ENCODE measurements around the gene NEK2.

Gene NEK2

DNA sequence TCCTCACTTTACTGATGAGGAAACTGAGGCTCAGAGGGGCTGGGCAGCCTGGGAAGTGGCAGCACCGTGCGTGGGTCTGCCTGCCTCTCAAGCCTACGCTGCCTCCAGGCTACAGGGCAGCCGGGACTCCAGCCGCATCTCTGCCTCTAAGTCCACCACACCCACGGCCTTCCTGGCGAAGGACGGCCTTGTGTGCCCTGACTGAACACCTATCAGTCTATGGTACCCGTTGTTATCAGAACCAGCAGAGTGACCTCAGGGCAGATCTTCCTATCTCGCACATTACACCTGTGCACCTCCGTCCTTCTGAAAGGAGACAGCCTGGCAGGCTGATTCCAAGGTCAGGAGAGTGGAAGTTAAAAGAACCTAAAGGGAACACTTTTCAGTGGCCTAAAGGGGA lies 60.8 kb downstream of the NEK2 start:
- H3K36me3 ChIP-seq (ENCODE audit: control insufficient read depth in 4 of 4, insufficient read depth in 4 of 4, low read length in 3 of 4) = no peaks in the 10 kb centered on the region
- WGBS (ENCODE audit: insufficient coverage) = 90% methylated on average over 11 of the region's 11 CpGs
- H3K4me3 ChIP-seq (ENCODE audit: control insufficient read depth in 1 of 7, extremely low read depth in 1 of 7, insufficient read depth in 4 of 7, low read depth in 2 of 7, low read length in 6 of 7) = no peak overlapping the region
- H3K4me1 ChIP-seq (ENCODE audit: control extremely low read depth in 1 of 4, control insufficient read depth in 4 of 4, insufficient read depth in 4 of 4, low read length in 3 of 4) = peaks cover 0 to 53% (median 23%) of the 10 kb centered on the region in 4 experiments
- H3K27ac ChIP-seq (ENCODE audit: insufficient read depth in 1 of 2, low read depth in 1 of 2, low read length in 2 of 2, poor library complexity in 1 of 2, severe bottlenecking in 2 of 2) = no peak overlapping the region
- ChIA-PET CTCF (interaction anchor here (0.8 to 2.2 kb wide), 3 partner anchors 9 to 34 kb away, joined by 4 to 6 read pairs (median 4); no protein-coding TSS in a partner anchor), POLR2A (no interaction called here)
- H3K9me3 ChIP-seq (ENCODE audit: control extremely low read depth in 1 of 5, control insufficient read depth in 4 of 5, insufficient read depth in 2 of 5, low read depth in 1 of 5, low read length in 4 of 5) = no peaks in the 10 kb centered on the region
- DNase-seq = no peak
- H3K27me3 ChIP-seq (replicated peaks in 2 of 5; ENCODE audit: control insufficient read depth in 4 of 5, insufficient read depth in 5 of 5, low read length in 4 of 5) = peaks cover 0 to 8% (median 0%) of the 10 kb centered on the region in 5 experiments

DNA sequence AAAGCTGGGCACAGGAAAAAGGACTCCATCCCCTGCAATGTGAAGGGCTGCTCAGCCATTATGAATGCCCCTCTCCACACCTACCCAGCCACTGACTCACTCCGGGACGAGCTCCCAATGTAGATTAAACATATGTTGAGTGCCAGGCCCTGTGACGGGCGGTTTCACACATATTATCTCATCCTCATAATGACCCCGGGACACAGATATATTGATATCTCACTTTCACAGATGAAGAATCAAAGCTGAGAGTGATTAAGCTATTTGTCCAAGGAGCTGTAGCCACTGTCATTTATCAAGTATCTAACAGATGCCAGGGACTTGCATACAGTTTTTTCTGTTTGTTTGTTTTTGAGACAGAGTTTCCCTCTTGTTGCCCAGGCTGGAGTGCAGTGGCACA lies 61.5 kb downstream of the NEK2 start:
- no peaks in the 10 kb centered on the region for H3K36me3 ChIP-seq (ENCODE audit: control insufficient read depth in 4 of 4, insufficient read depth in 4 of 4, low read length in 3 of 4)
- no peak overlapping the region for H3K4me3 ChIP-seq (ENCODE audit: control insufficient read depth in 1 of 7, extremely low read depth in 1 of 7, insufficient read depth in 4 of 7, low read depth in 2 of 7, low read length in 6 of 7)
- H3K27me3 ChIP-seq (replicated peaks in 2 of 5; ENCODE audit: control insufficient read depth in 4 of 5, insufficient read depth in 5 of 5, low read length in 4 of 5) = peaks cover 0 to 4% (median 0%) of the 10 kb centered on the region in 5 experiments
- H3K4me1 ChIP-seq (ENCODE audit: control extremely low read depth in 1 of 4, control insufficient read depth in 4 of 4, insufficient read depth in 4 of 4, low read length in 3 of 4) = peaks cover 0 to 48% (median 23%) of the 10 kb centered on the region in 4 experiments
- no peak overlapping the region for H3K27ac ChIP-seq (ENCODE audit: insufficient read depth in 1 of 2, low read depth in 1 of 2, low read length in 2 of 2, poor library complexity in 1 of 2, severe bottlenecking in 2 of 2)
- peak in 2 of 3 donors; percentile 31 to 52 for DNase-seq
- ChIA-PET POLR2A (no interaction called here), CTCF (interaction anchor here (0.8 to 2.2 kb wide), 2 partner anchors 11 to 35 kb away, joined by 4 to 6 read pairs; no protein-coding TSS in a partner anchor)
- no CpG with 5 or more reads among the region's 5 CpGs for WGBS (ENCODE audit: insufficient coverage)
- H3K9me3 ChIP-seq (ENCODE audit: control extremely low read depth in 1 of 5, control insufficient read depth in 4 of 5, insufficient read depth in 2 of 5, low read depth in 1 of 5, low read length in 4 of 5) = no peaks in the 10 kb centered on the region

DNA sequence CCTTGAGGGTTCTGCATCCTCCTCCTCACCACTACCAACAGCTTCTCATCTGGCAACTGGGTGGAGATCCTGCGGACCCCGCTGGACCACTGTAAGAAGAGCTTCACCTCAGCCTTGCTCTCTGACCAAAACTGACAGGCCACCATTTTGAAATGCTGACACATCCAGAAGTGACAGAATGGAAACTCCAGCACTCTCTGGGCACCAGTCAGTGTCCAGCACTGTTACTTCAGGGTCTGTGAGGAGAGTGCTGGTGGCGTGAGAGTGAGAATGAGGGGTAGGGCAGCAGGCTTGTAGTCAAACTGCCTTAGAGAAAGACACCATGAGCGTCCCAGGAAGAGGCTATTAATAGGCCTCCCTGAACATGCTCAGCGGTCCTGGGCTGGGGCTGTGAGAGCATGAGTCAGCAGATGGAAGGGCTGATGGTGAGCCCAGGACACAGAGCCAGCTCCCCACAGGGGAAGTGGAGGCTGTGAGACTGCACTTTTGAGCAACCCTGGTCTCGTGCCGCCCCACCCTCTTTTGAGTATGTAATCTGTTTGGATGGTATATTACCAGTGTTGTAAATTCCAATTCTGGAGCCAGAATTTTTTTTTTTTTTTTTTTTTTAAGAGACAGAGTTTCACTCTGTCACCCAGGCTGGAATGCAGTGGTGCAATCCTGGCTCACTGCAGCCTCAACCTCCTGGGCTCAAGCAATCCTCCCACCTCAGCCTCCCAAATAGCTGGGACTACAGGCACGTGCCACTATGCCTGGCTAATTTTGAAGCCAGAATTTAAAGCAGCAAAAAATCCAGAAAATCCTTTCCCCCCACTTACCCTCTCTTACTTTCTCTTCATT lies 62.1 kb downstream of the NEK2 start:
- ChIA-PET POLR2A (no interaction called here), CTCF (interaction anchor here (0.6 to 2.2 kb wide), 7 partner anchors 9 to 55 kb away, joined by 3 to 6 read pairs (median 4); partner anchors contain the start of gene SLC30A1)
- peak; percentile 83 to 95 (median 95) for DNase-seq
- Histone ChIP-seq H3K9me3 (ENCODE audit: control extremely low read depth in 1 of 5, control insufficient read depth in 4 of 5, insufficient read depth in 2 of 5, low read depth in 1 of 5, low read length in 4 of 5) (no peaks in the 10 kb centered on the region), H3K36me3 (ENCODE audit: control insufficient read depth in 4 of 4, insufficient read depth in 4 of 4, low read length in 3 of 4) (no peaks in the 10 kb centered on the region), H3K4me3 (ENCODE audit: control insufficient read depth in 1 of 7, extremely low read depth in 1 of 7, insufficient read depth in 4 of 7, low read depth in 2 of 7, low read length in 6 of 7) (no peak overlapping the region), H3K27me3 (replicated peaks in 2 of 5; ENCODE audit: control insufficient read depth in 4 of 5, insufficient read depth in 5 of 5, low read length in 4 of 5) (peaks cover 0 to 4% (median 0%) of the 10 kb centered on the region in 5 experiments), H3K27ac (ENCODE audit: insufficient read depth in 1 of 2, low read depth in 1 of 2, low read length in 2 of 2, poor library complexity in 1 of 2, severe bottlenecking in 2 of 2) (no peak overlapping the region), H3K4me1 (ENCODE audit: control extremely low read depth in 1 of 4, control insufficient read depth in 4 of 4, insufficient read depth in 4 of 4, low read length in 3 of 4) (peaks cover 0 to 47% (median 23%) of the 10 kb centered on the region in 4 experiments)
- 61% methylated on average over 6 of the region's 8 CpGs for WGBS (ENCODE audit: insufficient coverage)

DNA sequence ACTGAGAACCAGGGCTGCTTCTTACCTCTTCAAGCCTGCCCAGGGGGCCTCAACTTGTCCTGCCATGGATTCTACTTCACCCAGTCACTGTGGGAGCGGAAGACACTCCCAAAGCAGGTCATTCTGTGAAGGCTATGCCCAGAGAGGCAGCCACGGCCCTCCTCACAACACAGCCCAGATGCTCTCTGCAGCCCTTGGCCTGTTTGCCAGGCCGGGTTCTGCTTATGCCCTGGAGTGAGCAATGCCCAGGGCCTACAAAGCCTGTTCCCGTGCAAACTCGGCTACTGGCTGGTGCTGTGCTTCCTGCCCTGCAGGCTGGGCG lies 62.7 kb downstream of the NEK2 start:
- Histone ChIP-seq H3K27ac (ENCODE audit: insufficient read depth in 1 of 2, low read depth in 1 of 2, low read length in 2 of 2, poor library complexity in 1 of 2, severe bottlenecking in 2 of 2) (no peak overlapping the region), H3K4me1 (ENCODE audit: control extremely low read depth in 1 of 4, control insufficient read depth in 4 of 4, insufficient read depth in 4 of 4, low read length in 3 of 4) (peaks cover 0 to 53% (median 23%) of the 10 kb centered on the region in 4 experiments), H3K27me3 (replicated peaks in 2 of 5; ENCODE audit: control insufficient read depth in 4 of 5, insufficient read depth in 5 of 5, low read length in 4 of 5) (peaks cover 0 to under 1% (median 0%) of the 10 kb centered on the region in 5 experiments), H3K9me3 (ENCODE audit: control extremely low read depth in 1 of 5, control insufficient read depth in 4 of 5, insufficient read depth in 2 of 5, low read depth in 1 of 5, low read length in 4 of 5) (no peaks in the 10 kb centered on the region), H3K36me3 (ENCODE audit: control insufficient read depth in 4 of 4, insufficient read depth in 4 of 4, low read length in 3 of 4) (no peaks in the 10 kb centered on the region), H3K4me3 (ENCODE audit: control insufficient read depth in 1 of 7, extremely low read depth in 1 of 7, insufficient read depth in 4 of 7, low read depth in 2 of 7, low read length in 6 of 7) (no peak overlapping the region)
- no peak for DNase-seq
- CTCF ChIA-PET = interaction anchor here (0.6 to 2.2 kb wide), 8 partner anchors 10 to 55 kb away, joined by 3 to 6 read pairs (median 4); partner anchors contain the start of gene SLC30A1
- POLR2A ChIA-PET = no interaction called here
- 73% methylated on average over 6 of the region's 6 CpGs for WGBS (ENCODE audit: insufficient coverage)

Measured in common myeloid progenitor, CD34-positive (primary cell).